Activated CD4-positive, CD25-positive, alpha-beta regulatory T cell treated with anti-CD3 and anti-CD28 coated beads, Interleukin-2, amount 50 U/mL, for 72 hours (primary cell): ENCODE measurements around the gene GALR2.

Experiments
- DNase-seq: peaks from one replicate; pipeline ENCODE4 v3.0.0; 2021

The GALR2 gene

GRCh38 chr17:76080768-76081287 is 6.2 kb downstream of the GALR2 start:
- DNase-seq, result no peak

- DNase-seq, result no peak
These were observed 7.0 kb downstream of the GALR2 start for GRCh38 chr17:76081295-76082210.

- no peak for DNase-seq
These were observed 8.0 kb downstream of the GALR2 start for GRCh38 chr17:76082326-76083251.

GRCh38 chr17:76083536-76084182 is 9.1 kb downstream of the GALR2 start:
- DNase-seq, result no peak

- DNase-seq, result no peak
These were observed 10.6 kb downstream of the GALR2 start for GRCh38 chr17:76085066-76085730.

GRCh38 chr17:76085731-76086366 is 11.3 kb downstream of the GALR2 start:
- DNase-seq, result no peak

GRCh38 chr17:76086384-76086783 is 11.8 kb downstream of the GALR2 start:
- no peak for DNase-seq

GRCh38 chr17:76087531-76087930 is 12.9 kb downstream of the GALR2 start:
- DNase-seq, result no peak

GRCh38 chr17:76088041-76088867 is 13.7 kb downstream of the GALR2 start:
- no peak for DNase-seq

- DNase-seq, result no peak
These were observed 14.4 kb downstream of the GALR2 start for GRCh38 chr17:76088868-76089576.

GRCh38 chr17:76089680-76090516 is 15.3 kb downstream of the GALR2 start:
- DNase-seq, result no peak

- no peak for DNase-seq
These were observed 16.0 kb downstream of the GALR2 start for GRCh38 chr17:76090517-76091129.

- no peak for DNase-seq
These were observed 17.1 kb downstream of the GALR2 start for GRCh38 chr17:76091526-76092286.

- DNase-seq, result no peak
These were observed 18.2 kb downstream of the GALR2 start for GRCh38 chr17:76092526-76093413.

GRCh38 chr17:76094046-76094445 is 19.5 kb downstream of the GALR2 start:
- no peak for DNase-seq

GRCh38 chr17:76095943-76096342 is 21.4 kb downstream of the GALR2 start:
- no peak for DNase-seq
